Measurements from ENCODE around the gene AP1B1.

AP1B1 gene

GRCh38 chr22:29341056-29341848, 47.1 kb downstream of the AP1B1 start:
- Histone ChIP-seq H3K4me3 (ENCODE audit: low read depth, low read length) (no peak overlapping the region), H3K36me3 (ENCODE audit: control insufficient read depth, insufficient read depth, low read length) (peaks cover 79% of the 10 kb centered on the region), H3K4me1 (ENCODE audit: control insufficient read depth, insufficient read depth, low read length) (no peaks in the 10 kb centered on the region), H3K27me3 (ENCODE audit: control insufficient read depth, insufficient read depth, low read length) (no peaks in the 10 kb centered on the region), H3K27ac (ENCODE audit: low read depth, low read length) (no peak overlapping the region), H3K9me3 (ENCODE audit: control insufficient read depth, insufficient read depth, low read length) (no peaks in the 10 kb centered on the region), H3K9ac (ENCODE audit: low read depth, low read length) (no peak overlapping the region)

GRCh38 chr22:29340566-29340965, 47.8 kb downstream of the AP1B1 start:
- Histone ChIP-seq H3K36me3 (ENCODE audit: control insufficient read depth, insufficient read depth, low read length) (peaks cover 80% of the 10 kb centered on the region), H3K27ac (ENCODE audit: low read depth, low read length) (no peak overlapping the region)

GRCh38 chr22:29339381-29340235, 48.8 kb downstream of the AP1B1 start:
- no peak overlapping the region for H3K9ac ChIP-seq (ENCODE audit: low read depth, low read length)
- peaks cover 80% of the 10 kb centered on the region for H3K36me3 ChIP-seq (ENCODE audit: control insufficient read depth, insufficient read depth, low read length)
- no peaks in the 10 kb centered on the region for H3K4me1 ChIP-seq (ENCODE audit: control insufficient read depth, insufficient read depth, low read length)
- no peaks in the 10 kb centered on the region for H3K9me3 ChIP-seq (ENCODE audit: control insufficient read depth, insufficient read depth, low read length)
- H3K27me3 ChIP-seq (ENCODE audit: control insufficient read depth, insufficient read depth, low read length) = no peaks in the 10 kb centered on the region
- no peak overlapping the region for H3K4me3 ChIP-seq (ENCODE audit: low read depth, low read length)
- no peak overlapping the region for H3K27ac ChIP-seq (ENCODE audit: low read depth, low read length)

More at GRCh38 chr22:29340566-29340965, 47.8 kb downstream of the AP1B1 start:
- H3K4me3 ChIP-seq (ENCODE audit: low read depth, low read length) = no peak overlapping the region
- H3K27me3 ChIP-seq (ENCODE audit: control insufficient read depth, insufficient read depth, low read length) = no peaks in the 10 kb centered on the region
- no peak overlapping the region for H3K9ac ChIP-seq (ENCODE audit: low read depth, low read length)
- H3K4me1 ChIP-seq (ENCODE audit: control insufficient read depth, insufficient read depth, low read length) = no peaks in the 10 kb centered on the region
- no peaks in the 10 kb centered on the region for H3K9me3 ChIP-seq (ENCODE audit: control insufficient read depth, insufficient read depth, low read length)

DNA sequence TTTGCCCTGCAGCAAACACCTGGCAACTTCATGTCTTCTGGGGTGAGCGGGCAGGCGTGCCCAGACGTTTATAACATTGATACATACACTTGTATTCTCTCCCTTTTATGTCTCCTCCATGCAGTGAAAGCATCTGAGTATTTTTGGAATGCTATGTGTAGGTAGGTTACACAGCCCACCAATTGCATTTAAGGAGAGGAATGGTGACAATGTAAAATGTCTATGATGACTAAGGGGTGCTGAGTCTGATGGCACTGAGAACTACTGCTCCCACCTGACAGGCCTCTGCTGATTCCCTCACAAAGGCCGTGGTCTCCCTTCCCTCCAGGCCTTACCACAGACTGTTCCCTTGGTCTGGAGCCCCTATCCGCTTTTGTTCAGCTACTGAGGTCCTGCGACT, 50.0 kb downstream of the AP1B1 start:
- Histone ChIP-seq H3K4me3 (ENCODE audit: low read depth, low read length) (no peak overlapping the region), H3K27ac (ENCODE audit: low read depth, low read length) (no peak overlapping the region), H3K36me3 (ENCODE audit: control insufficient read depth, insufficient read depth, low read length) (peaks cover 76% of the 10 kb centered on the region), H3K4me1 (ENCODE audit: control insufficient read depth, insufficient read depth, low read length) (no peaks in the 10 kb centered on the region), H3K9me3 (ENCODE audit: control insufficient read depth, insufficient read depth, low read length) (no peaks in the 10 kb centered on the region), H3K9ac (ENCODE audit: low read depth, low read length) (no peak overlapping the region), H3K27me3 (ENCODE audit: control insufficient read depth, insufficient read depth, low read length) (no peaks in the 10 kb centered on the region)

DNA sequence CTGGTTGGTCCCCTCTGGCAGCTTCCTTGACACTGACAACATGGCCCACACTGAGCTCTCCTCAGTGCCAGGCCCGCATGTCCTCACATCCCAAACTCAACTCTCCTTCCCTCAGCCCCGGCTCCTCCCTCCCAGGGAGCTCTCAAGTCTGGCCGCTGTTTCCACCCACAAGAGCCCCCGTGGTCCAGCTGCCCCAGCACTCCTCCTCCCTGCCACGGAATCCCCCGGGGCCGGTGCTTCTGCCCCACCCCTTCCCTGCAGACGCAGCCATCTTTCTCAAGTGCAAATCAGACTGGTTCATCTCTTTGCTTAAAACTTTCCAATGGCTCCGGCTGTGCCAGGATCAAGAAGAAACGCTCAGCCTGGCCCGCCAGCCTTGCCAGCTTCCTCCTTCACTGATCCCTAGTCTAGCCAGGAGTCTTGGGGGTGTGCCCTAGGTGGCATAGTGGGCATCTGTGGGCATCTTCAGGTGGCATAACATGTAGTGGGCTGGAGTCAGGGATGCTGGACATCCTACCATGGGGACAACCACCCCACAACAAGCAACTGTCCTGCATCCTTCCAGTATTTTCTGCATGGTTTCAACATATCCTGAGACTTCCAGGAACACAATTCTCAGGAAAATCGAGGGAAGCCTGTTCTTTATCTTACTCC, 50.6 kb downstream of the AP1B1 start:
- no peak overlapping the region for H3K9ac ChIP-seq (ENCODE audit: low read depth, low read length)
- no peak overlapping the region for H3K4me3 ChIP-seq (ENCODE audit: low read depth, low read length)
- H3K4me1 ChIP-seq (ENCODE audit: control insufficient read depth, insufficient read depth, low read length) = no peaks in the 10 kb centered on the region
- no peaks in the 10 kb centered on the region for H3K9me3 ChIP-seq (ENCODE audit: control insufficient read depth, insufficient read depth, low read length)
- H3K36me3 ChIP-seq (ENCODE audit: control insufficient read depth, insufficient read depth, low read length) = peaks cover 74% of the 10 kb centered on the region
- no peaks in the 10 kb centered on the region for H3K27me3 ChIP-seq (ENCODE audit: control insufficient read depth, insufficient read depth, low read length)
- no peak overlapping the region for H3K27ac ChIP-seq (ENCODE audit: low read depth, low read length)

- H3K36me3 ChIP-seq (ENCODE audit: control insufficient read depth, insufficient read depth, low read length) = peaks cover 70% of the 10 kb centered on the region
- no peak overlapping the region for H3K27ac ChIP-seq (ENCODE audit: low read depth, low read length)
- H3K27me3 ChIP-seq (ENCODE audit: control insufficient read depth, insufficient read depth, low read length) = no peaks in the 10 kb centered on the region
- no peak overlapping the region for H3K9ac ChIP-seq (ENCODE audit: low read depth, low read length)
- H3K9me3 ChIP-seq (ENCODE audit: control insufficient read depth, insufficient read depth, low read length) = no peaks in the 10 kb centered on the region
- no peak overlapping the region for H3K4me3 ChIP-seq (ENCODE audit: low read depth, low read length)
- H3K4me1 ChIP-seq (ENCODE audit: control insufficient read depth, insufficient read depth, low read length) = no peaks in the 10 kb centered on the region
These were observed 51.4 kb downstream of the AP1B1 start for GRCh38 chr22:29336751-29337490.

DNA sequence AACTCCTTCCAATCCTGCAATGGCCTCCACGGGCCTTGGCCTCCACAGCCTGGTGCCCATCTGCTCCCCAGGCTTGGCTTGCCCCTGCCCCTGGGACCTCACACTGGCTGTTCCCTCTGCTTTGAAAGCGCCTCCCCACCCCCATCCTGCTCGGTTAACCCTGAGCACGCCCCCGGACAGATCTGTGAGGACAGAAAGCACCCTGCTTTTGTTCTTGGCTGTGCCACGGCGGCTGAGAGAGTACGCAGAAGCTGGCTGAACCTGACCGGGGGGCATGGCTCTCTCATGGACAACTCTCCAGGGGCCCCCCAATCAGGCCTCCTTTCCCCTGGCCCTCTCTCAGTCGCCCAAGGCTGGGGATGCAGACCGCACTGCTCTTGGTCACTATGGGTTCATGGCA, 52.7 kb downstream of the AP1B1 start:
- no peaks in the 10 kb centered on the region for H3K27me3 ChIP-seq (ENCODE audit: control insufficient read depth, insufficient read depth, low read length)

GRCh38 chr22:29334696-29335344, 53.5 kb downstream of the AP1B1 start:
- Histone ChIP-seq H3K9me3 (ENCODE audit: control insufficient read depth, insufficient read depth, low read length) (no peaks in the 10 kb centered on the region), H3K36me3 (ENCODE audit: control insufficient read depth, insufficient read depth, low read length) (peaks cover 67% of the 10 kb centered on the region), H3K27me3 (ENCODE audit: control insufficient read depth, insufficient read depth, low read length) (no peaks in the 10 kb centered on the region), H3K9ac (ENCODE audit: low read depth, low read length) (no peak overlapping the region), H3K4me3 (ENCODE audit: low read depth, low read length) (no peak overlapping the region), H3K4me1 (ENCODE audit: control insufficient read depth, insufficient read depth, low read length) (no peaks in the 10 kb centered on the region), H3K27ac (ENCODE audit: low read depth, low read length) (no peak overlapping the region)

More for the DNA sequence above, 52.7 kb downstream of the AP1B1 start:
- H3K27ac ChIP-seq (ENCODE audit: low read depth, low read length) = no peak overlapping the region
- H3K4me1 ChIP-seq (ENCODE audit: control insufficient read depth, insufficient read depth, low read length) = no peaks in the 10 kb centered on the region
- no peak overlapping the region for H3K4me3 ChIP-seq (ENCODE audit: low read depth, low read length)
- H3K36me3 ChIP-seq (ENCODE audit: control insufficient read depth, insufficient read depth, low read length) = peaks cover 67% of the 10 kb centered on the region
- H3K9ac ChIP-seq (ENCODE audit: low read depth, low read length) = no peak overlapping the region
- no peaks in the 10 kb centered on the region for H3K9me3 ChIP-seq (ENCODE audit: control insufficient read depth, insufficient read depth, low read length)

GRCh38 chr22:29334148-29334547, 54.2 kb downstream of the AP1B1 start:
- H3K4me1 ChIP-seq (ENCODE audit: control insufficient read depth, insufficient read depth, low read length) = no peaks in the 10 kb centered on the region

GRCh38 chr22:29332886-29333496, 55.4 kb downstream of the AP1B1 start:
- Histone ChIP-seq H3K4me3 (ENCODE audit: low read depth, low read length) (no peak overlapping the region), H3K27ac (ENCODE audit: low read depth, low read length) (no peak overlapping the region), H3K9ac (ENCODE audit: low read depth, low read length) (no peak overlapping the region), H3K4me1 (ENCODE audit: control insufficient read depth, insufficient read depth, low read length) (no peaks in the 10 kb centered on the region), H3K36me3 (ENCODE audit: control insufficient read depth, insufficient read depth, low read length) (peaks cover 63% of the 10 kb centered on the region), H3K27me3 (ENCODE audit: control insufficient read depth, insufficient read depth, low read length) (no peaks in the 10 kb centered on the region), H3K9me3 (ENCODE audit: control insufficient read depth, insufficient read depth, low read length) (no peaks in the 10 kb centered on the region)

More at GRCh38 chr22:29334148-29334547, 54.2 kb downstream of the AP1B1 start:
- Histone ChIP-seq H3K36me3 (ENCODE audit: control insufficient read depth, insufficient read depth, low read length) (peaks cover 70% of the 10 kb centered on the region), H3K9ac (ENCODE audit: low read depth, low read length) (no peak overlapping the region), H3K4me3 (ENCODE audit: low read depth, low read length) (no peak overlapping the region), H3K27ac (ENCODE audit: low read depth, low read length) (no peak overlapping the region), H3K27me3 (ENCODE audit: control insufficient read depth, insufficient read depth, low read length) (no peaks in the 10 kb centered on the region), H3K9me3 (ENCODE audit: control insufficient read depth, insufficient read depth, low read length) (no peaks in the 10 kb centered on the region)

Data from HUES48 (cell line).